Activated T-cell treated with anti-CD3 and anti-CD28 coated beads for 1 hour (primary cell): Measurements from ENCODE around the gene MAOA.

Experiments used
- DNase-seq: peaks from one replicate; pipeline ENCODE4 v3.0.0-alpha.2; 2020; ENCODE audit warnings: low read depth

The MAOA gene

DNA sequence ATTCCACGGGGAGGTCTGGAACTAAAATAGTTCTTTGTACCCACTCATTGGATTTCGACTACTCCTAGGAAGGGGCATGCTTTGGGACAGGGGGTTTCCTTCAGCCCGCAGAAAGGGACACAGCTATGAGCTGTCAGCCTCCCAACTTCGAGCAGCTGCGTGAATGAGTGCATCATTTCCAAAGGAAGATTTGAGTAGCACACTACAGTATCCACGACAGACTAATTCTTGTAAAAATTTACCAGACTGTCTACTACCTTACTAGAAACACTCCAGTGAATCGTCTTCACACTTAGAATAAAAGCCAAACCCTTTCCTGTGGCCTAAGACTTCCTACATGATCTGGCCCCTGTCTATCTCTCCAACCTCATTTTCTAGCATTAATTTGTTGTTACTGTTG, 101.9 kb downstream of the MAOA start:
- no peak for DNase-seq

DNA sequence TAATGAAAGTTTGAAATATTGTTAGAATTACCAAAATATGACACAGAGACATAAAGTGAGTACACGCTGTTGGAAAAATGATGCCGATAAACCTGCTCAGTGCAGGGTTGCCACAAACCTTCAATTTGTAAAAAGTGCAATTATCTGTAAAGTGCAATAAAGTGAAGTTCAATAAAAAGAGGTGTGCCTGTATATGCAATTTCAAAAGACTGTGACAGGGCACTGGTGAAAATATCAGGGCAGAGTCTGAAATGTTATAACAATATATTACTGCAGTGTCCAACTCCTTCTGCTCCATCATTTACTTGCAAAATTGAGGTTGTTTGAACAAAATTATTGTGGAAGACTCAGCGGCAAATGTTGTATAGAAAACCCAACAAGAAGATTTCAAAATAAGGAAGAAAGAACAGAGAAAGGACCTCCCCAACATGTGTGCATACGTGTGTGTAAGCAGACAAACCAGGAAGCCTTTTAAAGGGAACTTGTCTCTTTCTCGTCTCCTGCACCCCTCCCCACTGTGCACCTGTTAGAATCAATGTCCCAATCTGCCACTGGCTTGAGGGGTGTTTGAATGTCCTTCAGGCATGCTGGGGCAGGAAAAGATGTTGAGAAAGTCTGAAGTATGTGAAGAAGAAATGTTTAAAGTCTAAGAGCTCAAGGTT, 130.0 kb downstream of the MAOA start:
- DNase-seq, result no peak
